ENCODE data around the gene ITCH.
"Not testable (repeated sequence)": the region's sequence is repeated elsewhere in the genome, so short reads cannot be mapped to it uniquely, and the experiment has no call there.

The ITCH gene

GRCh38 chr20:34344238-34344637 is 18.8 kb upstream of the ITCH start:
- no peak for DNase-seq

- DNase-seq = no peak
Observed at GRCh38 chr20:34345402-34345736, 17.7 kb upstream of the ITCH start.

GRCh38 chr20:34345839-34346532 is 17.1 kb upstream of the ITCH start:
- not testable (repeated sequence) for DNase-seq

GRCh38 chr20:34346533-34346865 is 16.6 kb upstream of the ITCH start:
- not testable (repeated sequence) for DNase-seq

- DNase-seq = no peak
Observed at GRCh38 chr20:34347571-34347970, 15.5 kb upstream of the ITCH start.

GRCh38 chr20:34350095-34350494 is 13.0 kb upstream of the ITCH start:
- no peak for DNase-seq

GRCh38 chr20:34353467-34353866 is 9.6 kb upstream of the ITCH start:
- DNase-seq = not testable (repeated sequence)

- DNase-seq = no peak
Observed at GRCh38 chr20:34355427-34355826, 7.6 kb upstream of the ITCH start.

- not testable (repeated sequence) for DNase-seq
Observed at GRCh38 chr20:34359729-34360128, 3.3 kb upstream of the ITCH start.

GRCh38 chr20:34362502-34363061 is 491 bp upstream of the ITCH start:
- DNase-seq = no peak

GRCh38 chr20:34363465-34364222 is 571 bp downstream of the ITCH start:
- peak; percentile 34 for DNase-seq

GRCh38 chr20:34364223-34364506 is 1.1 kb downstream of the ITCH start:
- DNase-seq = no peak

- DNase-seq = peak; percentile 3
Observed at GRCh38 chr20:34365765-34366213, 2.7 kb downstream of the ITCH start.

- no peak for DNase-seq
Observed at GRCh38 chr20:34367155-34367554, 4.1 kb downstream of the ITCH start.

- DNase-seq = not testable (repeated sequence)
Observed at GRCh38 chr20:34367911-34368310, 4.8 kb downstream of the ITCH start.

- no peak for DNase-seq
Observed at GRCh38 chr20:34368547-34368946, 5.5 kb downstream of the ITCH start.

- DNase-seq = peak; percentile 14
Observed at GRCh38 chr20:34369265-34369664, 6.2 kb downstream of the ITCH start.

- DNase-seq = no peak
Observed at GRCh38 chr20:34370062-34370461, 7.0 kb downstream of the ITCH start.

GRCh38 chr20:34373445-34373844 is 10.4 kb downstream of the ITCH start:
- no peak for DNase-seq

- DNase-seq = no peak
Observed at GRCh38 chr20:34374209-34374760, 11.2 kb downstream of the ITCH start.

- DNase-seq = no peak
Observed at GRCh38 chr20:34375977-34376430, 12.9 kb downstream of the ITCH start.

GRCh38 chr20:34377072-34377847 is 14.2 kb downstream of the ITCH start:
- no peak for DNase-seq

GRCh38 chr20:34382174-34382573 is 19.1 kb downstream of the ITCH start:
- DNase-seq = no peak

Measured in stimulated activated CD4-positive, alpha-beta T cell treated with anti-CD3 and anti-CD28 coated beads, Interleukin-1b, Interleukin-23, amount 100 ng/mL, for 48 hours (primary cell).